Panc1 (cell line): ENCODE results near the gene ZNF185. TPM values are rescaled to one million over a fixed set of nuclear protein-coding genes. Genes with fewer than 3 reads are reported as not detected.

Experiments
- ATAC-seq: fragments of 200-7000 bp; cut with Tn5 transposase; 2 replicates; pipeline ENCODE4 v1.9.1; 2020; ENCODE audit warnings: mild to moderate bottlenecking, moderate library complexity
- BruUV-seq: library from RNA; stranded (reverse); fragments of 400-500 nt; replicated peaks from 2 replicates; lab custom pipeline; 2021; lab: Mats Ljungman, UMichigan
- CTCF ChIA-PET: fragments of 300-600 bp; sonication (Branson Sonifier 250); formaldehyde crosslinking; loops from one replicate; lab custom pipeline; 2022; ENCODE audit warnings: antibody characterized with exemption; lab: Charles Lee
- POLR2A ChIA-PET: fragments of 300-600 bp; sonication (Branson Sonifier 250); formaldehyde crosslinking; loops from one replicate; lab custom pipeline; 2022; ENCODE audit warnings: antibody characterized with exemption; lab: Charles Lee
- DNase-seq: peaks from one replicate; pipeline ENCODE4 v3.0.0-alpha.2; 2010; ENCODE audit warnings: low read depth, low spot score
- H3K27ac ChIP-seq: 2 replicates; pipeline ENCODE4 v1.5.1; 2011; ENCODE audit warnings: mild to moderate bottlenecking, low read length, inconsistent platforms
- H3K27me3 ChIP-seq: fragments of 200-500 bp; sonication (Bioruptor generic); 2 replicates; pipeline ENCODE4 v1.6.0; 2014; ENCODE audit warnings: low read length, inconsistent platforms; ENCODE audit not compliant: control insufficient read depth, insufficient read depth
- H3K36me3 ChIP-seq: fragments of 200-500 bp; sonication (Bioruptor generic); 2 replicates; pipeline ENCODE4 v1.5.1; 2014; ENCODE audit warnings: inconsistent platforms, mild to moderate bottlenecking, low read length, moderate library complexity; ENCODE audit not compliant: control insufficient read depth, insufficient read depth
- H3K4me1 ChIP-seq: 2 replicates; pipeline ENCODE4 v1.5.1; 2011; ENCODE audit warnings: inconsistent platforms, mild to moderate bottlenecking, low read length, moderate library complexity; ENCODE audit not compliant: control insufficient read depth, insufficient read depth
- H3K4me3 ChIP-seq, 2 experiments: 2 replicates each; pipeline ENCODE4 v1.5.1; 2011 to 2012; ENCODE audit warnings: low read depth in 2 of 2, low read length in 2 of 2, mild to moderate bottlenecking in 2 of 2, inconsistent platforms in 1 of 2, moderate library complexity in 1 of 2
- H3K9me3 ChIP-seq: fragments of 200-500 bp; sonication (Bioruptor generic); 2 replicates; pipeline ENCODE4 v1.5.1; 2014; ENCODE audit warnings: low read depth, mild to moderate bottlenecking, inconsistent platforms, low read length, moderate library complexity; ENCODE audit not compliant: control insufficient read depth, insufficient read depth
- POLR2AphosphoS5 ChIP-seq: IDR thresholded peaks from 2 replicates; pipeline ENCODE4 v1.6.1; 2012; ENCODE audit warnings: mild to moderate bottlenecking, low read depth, low read length, moderate library complexity
- SIN3A ChIP-seq: IDR thresholded peaks from 2 replicates; pipeline ENCODE4 v1.6.1; 2012; ENCODE audit warnings: low read depth, mild to moderate bottlenecking, low read length, moderate library complexity, borderline replicate concordance; ENCODE audit not compliant: insufficient read depth
- TCF7L2 ChIP-seq: IDR thresholded peaks from 2 replicates; pipeline ENCODE4 v1.6.1; 2011; ENCODE audit warnings: mild to moderate bottlenecking, low read depth, low read length, inconsistent platforms
- in situ Hi-C: cut with HindIII; loops from 2 replicates; pipeline ENCODE4 v1.10.0; 2016; ENCODE audit warnings: low sequenced_read_pairs, low pct_unique_long_range_greater_than_20kb
- intact Hi-C: fragments of 100-400 bp; cut with micrococcal nuclease; formaldehyde crosslinking; loops from one replicate; pipeline ENCODE4 v1.10.0; 2022; ENCODE audit not compliant: unreplicated experiment
- total RNA-seq: library from RNA; stranded (reverse); gene quantifications from one replicate; pipeline ENCODE4 v1.2.1, GENCODE V29; 2021; ENCODE audit not compliant: unreplicated experiment
- TF ChIP-seq, protein P1 (sequence below): fragments of 450-650 bp; IDR thresholded peaks from 2 replicates; pipeline ENCODE4 v1.5.1; 2017; ENCODE audit warnings: mild to moderate bottlenecking
- TF ChIP-seq, protein P2 (sequence below), 2 experiments: IDR thresholded peaks; 2 replicates each; pipeline ENCODE4 v1.6.1; 2011 to 2012; ENCODE audit warnings: low read depth in 2 of 2, control low read depth in 1 of 2, low read length in 1 of 2, mild to moderate bottlenecking in 1 of 2, moderate library complexity in 1 of 2; ENCODE audit not compliant: insufficient read depth in 1 of 2

Gene ZNF185
- total RNA-seq, 1 experiment from 2014 or later = 5.4 TPM

- DNase-seq (no peak), ATAC-seq (0 out of 2 replicates have a peak, but pooled peaks have one; percentile 2)
- Histone ChIP-seq H3K27me3 (no peaks in the 10 kb centered on the region), H3K4me1 (peaks cover 3% of the 10 kb centered on the region; the same call in 1 of the 2 replicates), H3K4me3 (no peak overlapping the region), H3K9me3 (no peaks in the 10 kb centered on the region), H3K27ac (no peak overlapping the region), H3K36me3 (no peaks in the 10 kb centered on the region)
- POLR2A ChIA-PET = no interaction called here
- TF ChIP-seq, protein P1, sequence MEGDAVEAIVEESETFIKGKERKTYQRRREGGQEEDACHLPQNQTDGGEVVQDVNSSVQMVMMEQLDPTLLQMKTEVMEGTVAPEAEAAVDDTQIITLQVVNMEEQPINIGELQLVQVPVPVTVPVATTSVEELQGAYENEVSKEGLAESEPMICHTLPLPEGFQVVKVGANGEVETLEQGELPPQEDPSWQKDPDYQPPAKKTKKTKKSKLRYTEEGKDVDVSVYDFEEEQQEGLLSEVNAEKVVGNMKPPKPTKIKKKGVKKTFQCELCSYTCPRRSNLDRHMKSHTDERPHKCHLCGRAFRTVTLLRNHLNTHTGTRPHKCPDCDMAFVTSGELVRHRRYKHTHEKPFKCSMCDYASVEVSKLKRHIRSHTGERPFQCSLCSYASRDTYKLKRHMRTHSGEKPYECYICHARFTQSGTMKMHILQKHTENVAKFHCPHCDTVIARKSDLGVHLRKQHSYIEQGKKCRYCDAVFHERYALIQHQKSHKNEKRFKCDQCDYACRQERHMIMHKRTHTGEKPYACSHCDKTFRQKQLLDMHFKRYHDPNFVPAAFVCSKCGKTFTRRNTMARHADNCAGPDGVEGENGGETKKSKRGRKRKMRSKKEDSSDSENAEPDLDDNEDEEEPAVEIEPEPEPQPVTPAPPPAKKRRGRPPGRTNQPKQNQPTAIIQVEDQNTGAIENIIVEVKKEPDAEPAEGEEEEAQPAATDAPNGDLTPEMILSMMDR = no peak
- TF ChIP-seq TCF7L2 (no peak), SIN3A (no peak), POLR2AphosphoS5 (no peak)
- TF ChIP-seq, protein P2, sequence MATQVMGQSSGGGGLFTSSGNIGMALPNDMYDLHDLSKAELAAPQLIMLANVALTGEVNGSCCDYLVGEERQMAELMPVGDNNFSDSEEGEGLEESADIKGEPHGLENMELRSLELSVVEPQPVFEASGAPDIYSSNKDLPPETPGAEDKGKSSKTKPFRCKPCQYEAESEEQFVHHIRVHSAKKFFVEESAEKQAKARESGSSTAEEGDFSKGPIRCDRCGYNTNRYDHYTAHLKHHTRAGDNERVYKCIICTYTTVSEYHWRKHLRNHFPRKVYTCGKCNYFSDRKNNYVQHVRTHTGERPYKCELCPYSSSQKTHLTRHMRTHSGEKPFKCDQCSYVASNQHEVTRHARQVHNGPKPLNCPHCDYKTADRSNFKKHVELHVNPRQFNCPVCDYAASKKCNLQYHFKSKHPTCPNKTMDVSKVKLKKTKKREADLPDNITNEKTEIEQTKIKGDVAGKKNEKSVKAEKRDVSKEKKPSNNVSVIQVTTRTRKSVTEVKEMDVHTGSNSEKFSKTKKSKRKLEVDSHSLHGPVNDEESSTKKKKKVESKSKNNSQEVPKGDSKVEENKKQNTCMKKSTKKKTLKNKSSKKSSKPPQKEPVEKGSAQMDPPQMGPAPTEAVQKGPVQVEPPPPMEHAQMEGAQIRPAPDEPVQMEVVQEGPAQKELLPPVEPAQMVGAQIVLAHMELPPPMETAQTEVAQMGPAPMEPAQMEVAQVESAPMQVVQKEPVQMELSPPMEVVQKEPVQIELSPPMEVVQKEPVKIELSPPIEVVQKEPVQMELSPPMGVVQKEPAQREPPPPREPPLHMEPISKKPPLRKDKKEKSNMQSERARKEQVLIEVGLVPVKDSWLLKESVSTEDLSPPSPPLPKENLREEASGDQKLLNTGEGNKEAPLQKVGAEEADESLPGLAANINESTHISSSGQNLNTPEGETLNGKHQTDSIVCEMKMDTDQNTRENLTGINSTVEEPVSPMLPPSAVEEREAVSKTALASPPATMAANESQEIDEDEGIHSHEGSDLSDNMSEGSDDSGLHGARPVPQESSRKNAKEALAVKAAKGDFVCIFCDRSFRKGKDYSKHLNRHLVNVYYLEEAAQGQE (IDR thresholded peaks at IDR 0.05; ENCODE audit: insufficient read depth in 1 of 2, low read depth in 2 of 2, low read length in 1 of 2) = no peak
- CTCF ChIA-PET = interaction anchor here (0.7 kb wide), 2 partner anchors 25 to 237 kb away, joined by 6 to 8 read pairs; no protein-coding TSS in a partner anchor
- intact Hi-C loops (no loop called here), in situ Hi-C loops (no loop called here)
- no TSS peak for BruUV-seq
Measured at GRCh38 chrX:152905081-152905420, 7.2 kb downstream of the ZNF185 start.

DNA sequence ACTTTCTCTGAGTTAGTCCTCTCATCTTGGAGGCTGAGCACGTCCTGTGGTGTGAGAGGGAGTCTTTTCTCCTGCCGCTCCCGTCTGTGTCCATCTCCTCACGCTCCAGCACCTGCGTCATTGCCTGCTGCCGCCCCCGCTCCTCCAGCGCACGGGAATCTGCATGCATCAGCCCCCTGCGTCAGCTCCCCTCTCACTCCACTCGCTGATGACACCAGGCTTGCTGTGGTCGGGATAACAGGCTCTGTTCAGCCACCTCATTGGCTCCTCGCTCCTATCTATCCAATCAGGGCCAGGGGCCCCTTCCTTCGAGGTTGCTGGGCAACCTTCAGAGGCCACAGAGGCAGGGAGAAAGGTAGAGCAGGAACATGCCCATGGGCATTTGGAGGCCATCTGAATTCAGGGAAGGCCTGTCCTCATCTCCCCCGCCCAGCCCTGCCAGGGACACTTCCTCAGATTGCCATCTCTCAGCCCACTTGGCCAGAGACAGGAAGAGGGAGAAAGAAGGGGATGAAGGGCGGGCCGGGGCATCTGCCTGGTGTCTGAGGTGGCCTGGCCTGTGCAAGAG is 9.3 kb downstream of the ZNF185 start:
- TF ChIP-seq SIN3A = no peak
- TF ChIP-seq, protein P1 = no peak
- TF ChIP-seq POLR2AphosphoS5 = no peak
- TF ChIP-seq, protein P2 (IDR thresholded peaks at IDR 0.05; ENCODE audit: insufficient read depth in 1 of 2, low read depth in 2 of 2, low read length in 1 of 2) = no peak
- no peak for TF ChIP-seq TCF7L2
- ATAC-seq (no peak), DNase-seq (no peak)
- Histone ChIP-seq H3K4me3 (no peak overlapping the region), H3K4me1 (peaks cover 3% of the 10 kb centered on the region; the same call in 1 of the 2 replicates), H3K9me3 (no peaks in the 10 kb centered on the region), H3K36me3 (no peaks in the 10 kb centered on the region), H3K27ac (no peak overlapping the region), H3K27me3 (no peaks in the 10 kb centered on the region)
- in situ Hi-C loops = no loop called here
- CTCF ChIA-PET = no interaction called here
- intact Hi-C loops = no loop called here
- POLR2A ChIA-PET = no interaction called here
- no TSS peak for BruUV-seq
